ENCODE results near the gene SLC8B1. TPM values are rescaled to one million over a fixed set of nuclear protein-coding genes. Genes with fewer than 3 reads are reported as not detected.
A peak's percentile ranks its signal among the peaks of the same experiment; 100 is the strongest.

The SLC8B1 gene
- total and polyA plus RNA-seq, 2 experiments from 2014 or later, result 4.3 to 5.8 TPM

DNA sequence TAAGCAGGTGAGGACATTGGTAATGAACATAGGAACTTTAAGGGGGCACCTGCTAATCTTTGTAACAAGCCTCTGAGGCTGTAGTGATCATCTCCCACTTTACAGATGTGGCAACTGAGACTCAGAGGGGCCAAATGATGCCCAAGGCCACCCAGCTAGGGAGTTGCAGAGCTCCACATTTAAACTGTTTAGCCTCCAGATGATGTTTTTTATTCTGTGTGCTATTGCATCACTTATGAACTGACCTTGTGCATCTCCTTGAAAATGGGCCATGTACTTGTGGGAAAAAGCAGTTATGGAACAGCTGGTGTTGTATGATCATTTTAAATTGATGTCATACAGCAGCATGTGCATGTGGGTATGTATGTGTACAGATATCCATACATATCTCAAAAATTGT, 72.2 kb downstream of the SLC8B1 start:
- H3K4me1 ChIP-seq (ENCODE audit: low read depth), result no peaks in the 10 kb centered on the region
- H3K27ac ChIP-seq, result no peak overlapping the region
- no peaks in the 10 kb centered on the region for H3K27me3 ChIP-seq
- no peaks in the 10 kb centered on the region for H3K36me3 ChIP-seq
- H3K9me3 ChIP-seq (ENCODE audit: low read depth), result no peaks in the 10 kb centered on the region
- TF ChIP-seq, protein P1, sequence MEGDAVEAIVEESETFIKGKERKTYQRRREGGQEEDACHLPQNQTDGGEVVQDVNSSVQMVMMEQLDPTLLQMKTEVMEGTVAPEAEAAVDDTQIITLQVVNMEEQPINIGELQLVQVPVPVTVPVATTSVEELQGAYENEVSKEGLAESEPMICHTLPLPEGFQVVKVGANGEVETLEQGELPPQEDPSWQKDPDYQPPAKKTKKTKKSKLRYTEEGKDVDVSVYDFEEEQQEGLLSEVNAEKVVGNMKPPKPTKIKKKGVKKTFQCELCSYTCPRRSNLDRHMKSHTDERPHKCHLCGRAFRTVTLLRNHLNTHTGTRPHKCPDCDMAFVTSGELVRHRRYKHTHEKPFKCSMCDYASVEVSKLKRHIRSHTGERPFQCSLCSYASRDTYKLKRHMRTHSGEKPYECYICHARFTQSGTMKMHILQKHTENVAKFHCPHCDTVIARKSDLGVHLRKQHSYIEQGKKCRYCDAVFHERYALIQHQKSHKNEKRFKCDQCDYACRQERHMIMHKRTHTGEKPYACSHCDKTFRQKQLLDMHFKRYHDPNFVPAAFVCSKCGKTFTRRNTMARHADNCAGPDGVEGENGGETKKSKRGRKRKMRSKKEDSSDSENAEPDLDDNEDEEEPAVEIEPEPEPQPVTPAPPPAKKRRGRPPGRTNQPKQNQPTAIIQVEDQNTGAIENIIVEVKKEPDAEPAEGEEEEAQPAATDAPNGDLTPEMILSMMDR (IDR thresholded peaks at IDR 0.05; ENCODE audit: low read depth, low read length), result no peak
- DNase-seq (ENCODE audit: low read depth in 1 of 2, low spot score in 1 of 2), result peak in 1 of 2 donors; percentile 47
- no peak overlapping the region for H3K4me3 ChIP-seq

DNA sequence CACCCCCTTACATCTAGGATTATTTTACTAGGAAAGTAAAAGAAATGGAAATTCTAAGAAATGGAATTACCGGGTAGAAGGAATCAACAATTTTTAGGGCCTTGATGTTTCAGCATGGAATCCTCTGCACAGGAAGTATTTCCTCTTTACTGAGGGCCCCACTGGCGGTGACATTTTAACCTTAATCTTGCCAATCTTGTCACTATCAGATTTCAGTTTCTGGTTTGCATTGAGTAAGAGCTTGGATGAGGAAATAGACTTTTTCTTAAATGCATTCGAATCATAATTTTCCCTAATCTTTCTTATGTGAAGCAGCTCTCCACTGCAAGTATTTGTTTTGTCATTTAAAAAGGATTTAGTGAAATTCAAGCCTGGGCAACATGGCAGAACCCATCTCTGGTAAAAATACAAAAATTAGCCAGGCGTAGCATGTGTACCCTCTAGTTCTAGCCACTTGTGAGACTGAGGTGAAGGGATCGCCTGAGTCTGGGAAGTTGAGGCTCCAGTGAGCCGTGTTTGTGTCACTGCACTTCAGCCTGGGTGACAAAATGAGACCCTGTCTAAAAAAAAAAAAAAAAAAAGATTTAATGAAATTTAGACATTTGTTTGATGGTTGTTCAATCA, 73.0 kb downstream of the SLC8B1 start:
- Histone ChIP-seq H3K4me1 (ENCODE audit: low read depth) (no peaks in the 10 kb centered on the region), H3K36me3 (no peaks in the 10 kb centered on the region), H3K4me3 (no peak overlapping the region), H3K9me3 (ENCODE audit: low read depth) (no peaks in the 10 kb centered on the region), H3K27me3 (no peaks in the 10 kb centered on the region), H3K27ac (no peak overlapping the region)
- TF ChIP-seq, protein P1 (IDR thresholded peaks at IDR 0.05; ENCODE audit: low read depth, low read length), result no peak
- peak in 1 of 2 donors; percentile 54 for DNase-seq (ENCODE audit: low read depth in 1 of 2, low spot score in 1 of 2)

DNA sequence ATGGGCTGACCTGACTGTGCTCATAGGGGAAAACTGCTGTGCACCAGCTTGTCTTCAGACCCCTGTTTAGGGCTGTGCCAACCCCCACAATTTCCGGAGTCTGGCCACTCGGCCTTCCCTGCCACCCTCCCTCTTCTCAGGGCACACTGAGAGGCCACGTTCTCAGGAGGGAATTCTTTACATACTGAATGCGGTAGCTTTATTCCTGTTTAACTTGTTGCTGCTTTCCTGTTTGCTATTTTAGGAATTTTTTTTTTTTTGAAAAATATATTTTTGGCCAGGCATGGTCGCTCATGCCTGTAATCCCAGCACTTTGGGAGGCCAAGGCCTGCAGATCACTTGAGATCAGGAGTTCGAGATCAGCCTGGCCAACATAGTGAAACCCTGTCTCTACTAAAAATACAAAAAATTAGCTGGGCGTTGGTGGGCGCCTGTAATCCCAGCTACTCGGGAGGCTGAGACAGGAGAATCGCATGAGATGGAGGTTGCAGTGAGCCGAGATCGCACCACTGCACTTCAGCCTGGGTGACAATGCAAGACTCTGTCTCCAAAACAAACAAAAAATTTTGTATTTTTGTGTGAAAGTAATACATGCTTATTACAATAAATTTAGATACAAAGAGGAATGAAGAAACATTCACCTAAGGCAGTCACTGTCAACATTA, 74.1 kb downstream of the SLC8B1 start:
- no peak overlapping the region for H3K4me3 ChIP-seq
- no peaks in the 10 kb centered on the region for H3K27me3 ChIP-seq
- no peak for DNase-seq (ENCODE audit: low read depth in 1 of 2, low spot score in 1 of 2)
- no peak overlapping the region for H3K27ac ChIP-seq
- no peaks in the 10 kb centered on the region for H3K36me3 ChIP-seq
- no peaks in the 10 kb centered on the region for H3K4me1 ChIP-seq (ENCODE audit: low read depth)
- H3K9me3 ChIP-seq (ENCODE audit: low read depth), result no peaks in the 10 kb centered on the region
- TF ChIP-seq, protein P1 (IDR thresholded peaks at IDR 0.05; ENCODE audit: low read depth, low read length), result no peak

DNA sequence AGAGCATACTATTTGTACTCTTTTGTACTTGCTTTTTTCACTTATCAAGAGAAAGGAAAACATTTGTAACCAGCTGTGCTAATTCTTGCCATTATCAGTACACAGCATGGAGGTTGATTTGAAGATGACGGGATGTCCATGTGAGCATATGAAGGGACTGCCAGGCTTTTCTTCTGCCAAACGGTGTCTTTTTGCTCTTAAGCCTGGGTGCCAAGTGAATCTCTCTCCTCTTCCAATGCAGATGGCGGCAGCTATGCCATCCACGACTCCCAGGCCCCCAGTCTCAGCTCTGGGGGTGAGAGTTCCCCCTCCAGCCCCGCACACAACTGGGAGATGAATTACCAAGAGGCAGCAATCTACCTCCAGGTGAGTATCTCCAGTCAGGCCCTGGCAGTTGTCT, 74.8 kb downstream of the SLC8B1 start:
- Histone ChIP-seq H3K27me3 (no peaks in the 10 kb centered on the region), H3K4me3 (no peak overlapping the region), H3K27ac (no peak overlapping the region), H3K36me3 (no peaks in the 10 kb centered on the region), H3K4me1 (ENCODE audit: low read depth) (no peaks in the 10 kb centered on the region), H3K9me3 (ENCODE audit: low read depth) (no peaks in the 10 kb centered on the region)
- no peak for DNase-seq (ENCODE audit: low read depth in 1 of 2, low spot score in 1 of 2)
- TF ChIP-seq, protein P1 (IDR thresholded peaks at IDR 0.05; ENCODE audit: low read depth, low read length), result no peak

DNA sequence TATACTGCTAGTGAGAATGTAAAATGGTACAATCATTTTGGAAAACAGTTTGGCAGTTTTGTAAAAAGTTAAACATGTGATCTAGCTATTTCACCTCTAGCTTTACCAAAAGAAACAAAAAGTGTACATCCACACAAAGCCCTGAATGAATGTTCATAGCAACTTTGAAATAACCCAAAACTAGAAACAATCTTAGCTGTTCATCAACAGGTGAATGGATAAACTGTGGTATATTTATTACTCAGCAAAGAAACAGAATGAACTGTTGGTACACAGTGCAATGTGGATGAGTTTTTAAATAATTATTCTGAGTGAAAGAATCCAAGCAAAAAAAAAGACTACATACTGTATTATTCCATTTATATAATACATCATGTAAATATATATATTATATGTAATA, 77.3 kb downstream of the SLC8B1 start:
- Histone ChIP-seq H3K4me1 (ENCODE audit: low read depth) (no peaks in the 10 kb centered on the region), H3K36me3 (no peaks in the 10 kb centered on the region), H3K9me3 (ENCODE audit: low read depth) (no peaks in the 10 kb centered on the region), H3K27ac (no peak overlapping the region), H3K27me3 (no peaks in the 10 kb centered on the region), H3K4me3 (no peak overlapping the region)
- DNase-seq (ENCODE audit: low read depth in 1 of 2, low spot score in 1 of 2), result no peak
- TF ChIP-seq, protein P1 (IDR thresholded peaks at IDR 0.05; ENCODE audit: low read depth, low read length), result no peak

Data from cardiac muscle cell (in vitro differentiated cells and primary cell).